Measurements from ENCODE around the gene IQSEC3.

GRCh38 chr12:165862-166368 is 99.3 kb downstream of the IQSEC3 start:
- TF ChIP-seq, protein P1, sequence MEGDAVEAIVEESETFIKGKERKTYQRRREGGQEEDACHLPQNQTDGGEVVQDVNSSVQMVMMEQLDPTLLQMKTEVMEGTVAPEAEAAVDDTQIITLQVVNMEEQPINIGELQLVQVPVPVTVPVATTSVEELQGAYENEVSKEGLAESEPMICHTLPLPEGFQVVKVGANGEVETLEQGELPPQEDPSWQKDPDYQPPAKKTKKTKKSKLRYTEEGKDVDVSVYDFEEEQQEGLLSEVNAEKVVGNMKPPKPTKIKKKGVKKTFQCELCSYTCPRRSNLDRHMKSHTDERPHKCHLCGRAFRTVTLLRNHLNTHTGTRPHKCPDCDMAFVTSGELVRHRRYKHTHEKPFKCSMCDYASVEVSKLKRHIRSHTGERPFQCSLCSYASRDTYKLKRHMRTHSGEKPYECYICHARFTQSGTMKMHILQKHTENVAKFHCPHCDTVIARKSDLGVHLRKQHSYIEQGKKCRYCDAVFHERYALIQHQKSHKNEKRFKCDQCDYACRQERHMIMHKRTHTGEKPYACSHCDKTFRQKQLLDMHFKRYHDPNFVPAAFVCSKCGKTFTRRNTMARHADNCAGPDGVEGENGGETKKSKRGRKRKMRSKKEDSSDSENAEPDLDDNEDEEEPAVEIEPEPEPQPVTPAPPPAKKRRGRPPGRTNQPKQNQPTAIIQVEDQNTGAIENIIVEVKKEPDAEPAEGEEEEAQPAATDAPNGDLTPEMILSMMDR (IDR thresholded peaks at IDR 0.05; ENCODE audit: poor library complexity) = no peak
- TF ChIP-seq EZH2phosphoT487 (IDR thresholded peaks at IDR 0.05; ENCODE audit: low read depth, severe bottlenecking, unreplicated experiment) = no peak
